B cell (primary cell): ENCODE data around the gene PCSK1N. TPM values are rescaled to one million over a fixed set of nuclear protein-coding genes. Genes with fewer than 3 reads are reported as not detected.

Experiments
- ATAC-seq: fragments of 200-7000 bp; cut with Tn5 transposase; one replicate; pipeline ENCODE4 v1.10.0; 2021; ENCODE audit warnings: low read depth, mild to moderate bottlenecking, moderate number of reproducible peaks, moderate library complexity
- CTCF ChIA-PET: fragments of 350-600 bp; sonication (Branson Sonifier 250); formaldehyde crosslinking; loops from one replicate; lab custom pipeline; 2021; ENCODE audit warnings: antibody characterized with exemption, inconsistent platforms; lab: Charles Lee
- POLR2A ChIA-PET: fragments of 350-600 bp; sonication (Branson Sonifier 250); formaldehyde crosslinking; loops from one replicate; lab custom pipeline; 2021; ENCODE audit warnings: antibody characterized with exemption; lab: Charles Lee
- DNase-seq: peaks from one replicate; pipeline ENCODE4 v3.0.0; 2013
- H2AFZ ChIP-seq: 2 replicates; pipeline ENCODE4 v1.6.1; 2012; ENCODE audit warnings: mild to moderate bottlenecking, low read depth, low read length; ENCODE audit not compliant: insufficient read depth, poor library complexity, severe bottlenecking
- H3K27ac ChIP-seq, 2 donors: 1 replicate in 1 of 2; 2 replicates in 1 of 2; pipeline ENCODE4 v1.5.1; 2012 to 2013; ENCODE audit warnings: low read length in 2 of 2, mild to moderate bottlenecking in 2 of 2, moderate library complexity in 1 of 2
- H3K27me3 ChIP-seq, 4 experiments: fragments of 200-600 bp in 1 of 4; sonication (generic) in 1 of 4; replicated peaks in 1 of 4; 1 replicate in 2 of 4; 2 replicates in 2 of 4; pipeline versions ENCODE4 v1.6.1 to v1.7.0; 2013 to 2016; ENCODE audit warnings: low read length in 3 of 4, mild to moderate bottlenecking in 2 of 4, mixed read lengths in 1 of 4, moderate library complexity in 1 of 4; ENCODE audit not compliant: insufficient read depth in 4 of 4, control insufficient read depth in 3 of 4; ENCODE audit errors: control extremely low read depth in 1 of 4
- H3K36me3 ChIP-seq, 2 experiments: replicated peaks in 1 of 2; 1 replicate in 1 of 2; 2 replicates in 1 of 2; pipeline versions ENCODE4 v1.6.1 to v1.7.1; 2013; ENCODE audit warnings: low read length in 1 of 2; ENCODE audit not compliant: insufficient read depth in 2 of 2, control insufficient read depth in 1 of 2; ENCODE audit errors: control extremely low read depth in 1 of 2, extremely low read depth in 1 of 2
- H3K4me1 ChIP-seq, 2 donors: fragments of 200-600 bp in 1 of 2; sonication (generic) in 1 of 2; 1 replicate in 1 of 2; 2 replicates in 1 of 2; pipeline versions ENCODE4 v1.5.1 to v1.6.1; 2013 to 2017; ENCODE audit warnings: low read length in 2 of 2; ENCODE audit not compliant: control insufficient read depth in 2 of 2, insufficient read depth in 2 of 2
- H3K4me2 ChIP-seq: replicated peaks from 2 replicates; pipeline ENCODE3; 2012; ENCODE audit warnings: mild to moderate bottlenecking, low read depth, low read length; ENCODE audit not compliant: poor library complexity, severe bottlenecking
- H3K4me3 ChIP-seq, 5 experiments: fragments of 200-600 bp in 1 of 5; sonication (generic) in 1 of 5; 1 replicate in 3 of 5; 2 replicates in 2 of 5; pipeline versions ENCODE4 v1.5.1 to v1.7.0; 2011 to 2016; ENCODE audit warnings: low read length in 4 of 5, mild to moderate bottlenecking in 4 of 5, low read depth in 2 of 5, control low read depth in 1 of 5, moderate library complexity in 1 of 5; ENCODE audit not compliant: insufficient read depth in 1 of 5; ENCODE audit errors: control extremely low read depth in 1 of 5, extremely low read depth in 1 of 5
- H3K79me2 ChIP-seq: fragments of 200-600 bp; sonication (generic); one replicate; pipeline ENCODE4 v1.6.0; 2016; ENCODE audit warnings: low read length; ENCODE audit not compliant: control insufficient read depth, insufficient read depth
- H3K9ac ChIP-seq: fragments of 200-600 bp; sonication (generic); 2 replicates; pipeline ENCODE4 v1.6.1; 2017; ENCODE audit warnings: mild to moderate bottlenecking, low read length, moderate library complexity
- H3K9me3 ChIP-seq, 3 donors: one replicate each; pipeline versions ENCODE4 v1.6.1 to v1.7.1; 2013; ENCODE audit warnings: low read length in 2 of 3; ENCODE audit not compliant: control insufficient read depth in 2 of 3, insufficient read depth in 1 of 3; ENCODE audit errors: control extremely low read depth in 1 of 3
- H4K20me1 ChIP-seq: 2 replicates; pipeline ENCODE4 v1.6.0; 2012; ENCODE audit warnings: mild to moderate bottlenecking, low read length; ENCODE audit not compliant: insufficient read depth, control insufficient read depth, poor library complexity, severe bottlenecking
- H3K27ac Mint-ChIP-seq: one replicate; pipeline ENCODE4 v1.8.0; 2021; ENCODE audit warnings: mixed read lengths
- H3K27me3 Mint-ChIP-seq: one replicate; pipeline ENCODE4 v1.8.0; 2021; ENCODE audit warnings: mixed read lengths
- H3K4me1 Mint-ChIP-seq: one replicate; pipeline ENCODE4 v1.8.0; 2021; ENCODE audit warnings: mixed read lengths
- H3K4me3 Mint-ChIP-seq: one replicate; pipeline ENCODE4 v1.8.0; 2021; ENCODE audit warnings: mixed read lengths
- H3K9me3 Mint-ChIP-seq: one replicate; pipeline ENCODE4 v1.8.0; 2022; ENCODE audit warnings: mixed read lengths; ENCODE audit not compliant: insufficient read depth
- EZH2 ChIP-seq: IDR thresholded peaks from 2 replicates; pipeline ENCODE4 v1.6.1; 2012; ENCODE audit warnings: borderline replicate concordance, low read depth, mild to moderate bottlenecking, moderate library complexity, low read length; ENCODE audit not compliant: insufficient read depth, poor library complexity, severe bottlenecking
- WGBS: methylation state at CpG from one replicate; pipeline ENCODE4 v1.1.5; 2013; ENCODE audit warnings: missing lambda C conversion rate; ENCODE audit not compliant: insufficient coverage; 5-methylcytosine and 5-hydroxymethylcytosine counted together
- intact Hi-C: fragments of 100-400 bp; cut with micrococcal nuclease; formaldehyde crosslinking; loops from one replicate; pipeline ENCODE4 v1.10.0; 2022
- polyA plus RNA-seq: library from polyadenylated mRNA; depleted of rRNA; stranded (reverse); fragments of >200 nt; gene quantifications from 2 replicates; pipeline ENCODE4 v1.2.3, GENCODE V29; 2012
- total RNA-seq, 2 donors: library from RNA; stranded (reverse); fragments of 120-200 nt in 1 of 2; gene quantifications; 1 replicate in 1 of 2; 2 replicates in 1 of 2; pipeline versions ENCODE4 v1.2.3 to v1.2.4, GENCODE V29; 2013 to 2022
- TF ChIP-seq, protein P1 (sequence below): fragments of 200-600 bp; IDR thresholded peaks from one replicate; pipeline ENCODE4 v1.8.0; 2022; ENCODE audit warnings: antibody characterized with exemption, mild to moderate bottlenecking

Gene PCSK1N
- total and polyA plus RNA-seq, 2 donors (not counting 1 experiment from before 2014, with no cell fraction given), result 0.09 TPM; not detected in 1

DNA sequence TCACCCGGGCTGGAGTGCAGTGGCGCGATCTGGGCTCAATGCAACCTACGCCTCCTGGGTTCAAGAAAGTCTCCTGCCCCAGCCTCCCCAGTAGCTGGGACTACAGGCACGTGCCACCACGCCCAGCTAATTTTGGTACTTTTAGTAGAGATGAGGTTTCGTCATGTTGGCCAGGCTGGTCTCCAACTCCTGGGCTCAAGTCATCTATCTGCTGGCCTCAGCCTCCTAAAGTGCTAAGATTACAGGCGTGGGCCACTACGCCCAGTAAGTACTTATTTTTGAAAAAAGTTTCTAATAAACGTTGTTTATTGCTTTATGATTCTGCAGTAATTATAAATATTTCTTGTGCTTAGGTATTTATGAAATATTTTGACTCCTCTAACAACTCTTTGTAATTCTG, 4.3 kb upstream of the PCSK1N start:
- no peaks in the 10 kb centered on the region for H3K79me2 ChIP-seq
- no peaks in the 10 kb centered on the region for H3K36me3 ChIP-seq
- H2AFZ ChIP-seq, result no peak overlapping the region
- H3K27ac ChIP-seq, result no peak overlapping the region
- ChIA-PET POLR2A (no interaction called here), CTCF (no interaction called here)
- Mint-ChIP-seq H3K4me3 (no peak overlapping the region), H3K9me3 (no peaks in the 10 kb centered on the region), H3K4me1 (peaks cover 4% of the 10 kb centered on the region), H3K27ac (no peak overlapping the region), H3K27me3 (peaks cover 17% of the 10 kb centered on the region)
- no peaks in the 10 kb centered on the region for H3K9me3 ChIP-seq
- 90% methylated on average over 2 of the region's 10 CpGs for WGBS
- intact Hi-C loops, result no loop called here
- no peak for DNase-seq
- no peak overlapping the region for H3K4me3 ChIP-seq
- no peak for ATAC-seq
- H3K4me1 ChIP-seq, result peaks cover 3 to 4% of the 10 kb centered on the region in 2 donors
- H3K27me3 ChIP-seq, result peaks cover 0 to 4% (median 0%) of the 10 kb centered on the region in 4 experiments
- TF ChIP-seq EZH2, result no peak
- TF ChIP-seq, protein P1, sequence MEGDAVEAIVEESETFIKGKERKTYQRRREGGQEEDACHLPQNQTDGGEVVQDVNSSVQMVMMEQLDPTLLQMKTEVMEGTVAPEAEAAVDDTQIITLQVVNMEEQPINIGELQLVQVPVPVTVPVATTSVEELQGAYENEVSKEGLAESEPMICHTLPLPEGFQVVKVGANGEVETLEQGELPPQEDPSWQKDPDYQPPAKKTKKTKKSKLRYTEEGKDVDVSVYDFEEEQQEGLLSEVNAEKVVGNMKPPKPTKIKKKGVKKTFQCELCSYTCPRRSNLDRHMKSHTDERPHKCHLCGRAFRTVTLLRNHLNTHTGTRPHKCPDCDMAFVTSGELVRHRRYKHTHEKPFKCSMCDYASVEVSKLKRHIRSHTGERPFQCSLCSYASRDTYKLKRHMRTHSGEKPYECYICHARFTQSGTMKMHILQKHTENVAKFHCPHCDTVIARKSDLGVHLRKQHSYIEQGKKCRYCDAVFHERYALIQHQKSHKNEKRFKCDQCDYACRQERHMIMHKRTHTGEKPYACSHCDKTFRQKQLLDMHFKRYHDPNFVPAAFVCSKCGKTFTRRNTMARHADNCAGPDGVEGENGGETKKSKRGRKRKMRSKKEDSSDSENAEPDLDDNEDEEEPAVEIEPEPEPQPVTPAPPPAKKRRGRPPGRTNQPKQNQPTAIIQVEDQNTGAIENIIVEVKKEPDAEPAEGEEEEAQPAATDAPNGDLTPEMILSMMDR, result no peak
- no peak overlapping the region for H3K4me2 ChIP-seq
- H4K20me1 ChIP-seq, result no peaks in the 10 kb centered on the region
- H3K9ac ChIP-seq, result no peak overlapping the region

DNA sequence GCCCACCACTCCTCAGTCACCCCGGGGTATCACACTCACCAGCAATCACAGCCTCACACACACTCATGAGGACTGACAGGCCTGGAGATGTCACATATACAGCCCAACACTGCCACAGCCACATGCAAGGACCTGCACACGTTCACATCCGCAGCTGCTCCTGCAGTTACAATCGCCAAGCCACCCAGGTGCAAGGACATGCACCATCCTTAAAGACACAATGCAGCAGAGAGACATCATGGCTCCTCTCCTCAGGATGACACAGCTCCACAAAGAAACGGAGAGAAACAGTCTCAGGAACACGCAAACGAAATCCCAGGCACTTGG, 1.1 kb downstream of the PCSK1N start:
- WGBS, result 15% methylated on average over 3 of the region's 7 CpGs
- Mint-ChIP-seq H3K4me3 (peak overlapping the region; percentile 68), H3K27me3 (peaks cover 43% of the 10 kb centered on the region), H3K27ac (no peak overlapping the region), H3K9me3 (no peaks in the 10 kb centered on the region), H3K4me1 (peaks cover 10% of the 10 kb centered on the region)
- intact Hi-C loops, result no loop called here
- Histone ChIP-seq H2AFZ (no peak overlapping the region), H3K4me3 (no peak overlapping the region), H3K9ac (no peak overlapping the region), H3K9me3 (no peaks in the 10 kb centered on the region), H4K20me1 (no peaks in the 10 kb centered on the region), H3K27me3 (peaks cover 0 to 34% (median 5%) of the 10 kb centered on the region in 4 experiments), H3K4me2 (peak overlapping the region; percentile 50), H3K36me3 (no peaks in the 10 kb centered on the region), H3K4me1 (peaks cover 7 to 8% of the 10 kb centered on the region in 2 donors), H3K79me2 (no peaks in the 10 kb centered on the region), H3K27ac (no peak overlapping the region)
- TF ChIP-seq, protein P1, result no peak
- ATAC-seq, result no peak
- POLR2A ChIA-PET, result no interaction called here
- CTCF ChIA-PET, result no interaction called here
- peak; percentile 14 for DNase-seq
